ES-I3 (cell line): ENCODE measurements around the gene FBP1.

ENCODE experiments used
- H3K36me3 ChIP-seq: 2 replicates; pipeline ENCODE4 v1.6.1; 2013; ENCODE audit warnings: mild to moderate bottlenecking, low read length, control low read depth, moderate library complexity; ENCODE audit not compliant: insufficient read depth
- H3K4me1 ChIP-seq: 2 replicates; pipeline ENCODE4 v1.6.1; 2013; ENCODE audit warnings: mild to moderate bottlenecking, control low read depth, low read length; ENCODE audit not compliant: insufficient read depth
- H3K9ac ChIP-seq: 2 replicates; pipeline ENCODE4 v1.6.1; 2013; ENCODE audit warnings: low read depth, mild to moderate bottlenecking, low read length, moderate library complexity
- H3K9me3 ChIP-seq: 2 replicates; pipeline ENCODE4 v1.6.1; 2013; ENCODE audit warnings: mild to moderate bottlenecking, low read length, moderate library complexity; ENCODE audit not compliant: control insufficient read depth, insufficient read depth

The FBP1 gene

GRCh38 chr9:94666364-94667099, 27.2 kb upstream of the FBP1 start:
- H3K36me3 ChIP-seq = no peaks in the 10 kb centered on the region
- H3K9ac ChIP-seq = no peak overlapping the region
- no peaks in the 10 kb centered on the region for H3K9me3 ChIP-seq
- H3K4me1 ChIP-seq = no peaks in the 10 kb centered on the region

- H3K9ac ChIP-seq = no peak overlapping the region
- H3K4me1 ChIP-seq = no peaks in the 10 kb centered on the region
- H3K9me3 ChIP-seq = no peaks in the 10 kb centered on the region
- no peaks in the 10 kb centered on the region for H3K36me3 ChIP-seq
Observed at GRCh38 chr9:94665613-94666012, 26.3 kb upstream of the FBP1 start.

GRCh38 chr9:94664801-94665200, 25.5 kb upstream of the FBP1 start:
- Histone ChIP-seq H3K4me1 (no peaks in the 10 kb centered on the region), H3K9ac (no peak overlapping the region), H3K9me3 (no peaks in the 10 kb centered on the region), H3K36me3 (no peaks in the 10 kb centered on the region)

- Histone ChIP-seq H3K9me3 (no peaks in the 10 kb centered on the region), H3K36me3 (no peaks in the 10 kb centered on the region), H3K4me1 (no peaks in the 10 kb centered on the region), H3K9ac (no peak overlapping the region)
Observed at GRCh38 chr9:94663640-94664039, 24.3 kb upstream of the FBP1 start.

- H3K9me3 ChIP-seq = no peaks in the 10 kb centered on the region
Observed at GRCh38 chr9:94663140-94663539, 23.8 kb upstream of the FBP1 start.

GRCh38 chr9:94657021-94657725, 17.9 kb upstream of the FBP1 start:
- Histone ChIP-seq H3K4me1 (no peaks in the 10 kb centered on the region), H3K36me3 (no peaks in the 10 kb centered on the region), H3K9me3 (no peaks in the 10 kb centered on the region), H3K9ac (no peak overlapping the region)

More at GRCh38 chr9:94663140-94663539, 23.8 kb upstream of the FBP1 start:
- Histone ChIP-seq H3K9ac (no peak overlapping the region), H3K4me1 (no peaks in the 10 kb centered on the region), H3K36me3 (no peaks in the 10 kb centered on the region)

- H3K9me3 ChIP-seq = no peaks in the 10 kb centered on the region
- H3K4me1 ChIP-seq = no peaks in the 10 kb centered on the region
- no peak overlapping the region for H3K9ac ChIP-seq
- H3K36me3 ChIP-seq = no peaks in the 10 kb centered on the region
Observed at GRCh38 chr9:94656200-94656599, 16.9 kb upstream of the FBP1 start.

- Histone ChIP-seq H3K36me3 (no peaks in the 10 kb centered on the region), H3K9me3 (no peaks in the 10 kb centered on the region), H3K4me1 (no peaks in the 10 kb centered on the region), H3K9ac (no peak overlapping the region)
Observed at GRCh38 chr9:94655739-94656138, 16.4 kb upstream of the FBP1 start.

GRCh38 chr9:94654165-94654894, 15.0 kb upstream of the FBP1 start:
- Histone ChIP-seq H3K9me3 (no peaks in the 10 kb centered on the region), H3K4me1 (no peaks in the 10 kb centered on the region; the same call in 1 of the 2 replicates), H3K9ac (no peak overlapping the region), H3K36me3 (no peaks in the 10 kb centered on the region)

- Histone ChIP-seq H3K9me3 (no peaks in the 10 kb centered on the region), H3K36me3 (no peaks in the 10 kb centered on the region), H3K9ac (no peak overlapping the region), H3K4me1 (no peaks in the 10 kb centered on the region; the same call in 1 of the 2 replicates)
Observed at GRCh38 chr9:94650949-94651348, 11.6 kb upstream of the FBP1 start.

GRCh38 chr9:94649100-94649819, 9.9 kb upstream of the FBP1 start:
- Histone ChIP-seq H3K4me1 (no peaks in the 10 kb centered on the region; the same call in 1 of the 2 replicates), H3K36me3 (no peaks in the 10 kb centered on the region), H3K9ac (no peak overlapping the region), H3K9me3 (no peaks in the 10 kb centered on the region)

- Histone ChIP-seq H3K9me3 (no peaks in the 10 kb centered on the region), H3K9ac (no peak overlapping the region), H3K4me1 (no peaks in the 10 kb centered on the region; the same call in 1 of the 2 replicates), H3K36me3 (no peaks in the 10 kb centered on the region)
Observed at GRCh38 chr9:94648185-94648584, 8.9 kb upstream of the FBP1 start.

GRCh38 chr9:94645901-94646300, 6.6 kb upstream of the FBP1 start:
- H3K9ac ChIP-seq = no peak overlapping the region
- no peaks in the 10 kb centered on the region for H3K36me3 ChIP-seq
- H3K4me1 ChIP-seq = no peaks in the 10 kb centered on the region; the same call in 1 of the 2 replicates

GRCh38 chr9:94644543-94644942, 5.2 kb upstream of the FBP1 start:
- no peaks in the 10 kb centered on the region for H3K9me3 ChIP-seq
- H3K9ac ChIP-seq = no peak overlapping the region
- H3K4me1 ChIP-seq = peaks cover 7% of the 10 kb centered on the region; the same call in 1 of the 2 replicates
- H3K36me3 ChIP-seq = no peaks in the 10 kb centered on the region

More at GRCh38 chr9:94645901-94646300, 6.6 kb upstream of the FBP1 start:
- H3K9me3 ChIP-seq = no peaks in the 10 kb centered on the region
